Neuron (in vitro differentiated cells): Measurements from ENCODE around the gene ANKRD11.

Experiments used
- H2AFZ ChIP-seq: one replicate; pipeline ENCODE4 v1.6.1; 2013; ENCODE audit warnings: low read depth, mild to moderate bottlenecking, inconsistent platforms, low read length, moderate library complexity
- H3K27me3 ChIP-seq: one replicate; pipeline ENCODE4 v1.6.1; 2013; ENCODE audit warnings: low read length; ENCODE audit not compliant: insufficient read depth
- H3K36me3 ChIP-seq: one replicate; pipeline ENCODE4 v1.6.1; 2013; ENCODE audit warnings: low read length; ENCODE audit not compliant: insufficient read depth
- H3K4me1 ChIP-seq: one replicate; pipeline ENCODE4 v1.6.1; 2013; ENCODE audit warnings: low read length; ENCODE audit not compliant: insufficient read depth
- H3K4me3 ChIP-seq: 2 replicates; pipeline ENCODE4 v1.5.1; 2013; ENCODE audit warnings: mild to moderate bottlenecking, low read length, moderate library complexity
- H3K9me3 ChIP-seq: one replicate; pipeline ENCODE4 v1.6.1; 2013; ENCODE audit warnings: low read length

The ANKRD11 gene

DNA sequence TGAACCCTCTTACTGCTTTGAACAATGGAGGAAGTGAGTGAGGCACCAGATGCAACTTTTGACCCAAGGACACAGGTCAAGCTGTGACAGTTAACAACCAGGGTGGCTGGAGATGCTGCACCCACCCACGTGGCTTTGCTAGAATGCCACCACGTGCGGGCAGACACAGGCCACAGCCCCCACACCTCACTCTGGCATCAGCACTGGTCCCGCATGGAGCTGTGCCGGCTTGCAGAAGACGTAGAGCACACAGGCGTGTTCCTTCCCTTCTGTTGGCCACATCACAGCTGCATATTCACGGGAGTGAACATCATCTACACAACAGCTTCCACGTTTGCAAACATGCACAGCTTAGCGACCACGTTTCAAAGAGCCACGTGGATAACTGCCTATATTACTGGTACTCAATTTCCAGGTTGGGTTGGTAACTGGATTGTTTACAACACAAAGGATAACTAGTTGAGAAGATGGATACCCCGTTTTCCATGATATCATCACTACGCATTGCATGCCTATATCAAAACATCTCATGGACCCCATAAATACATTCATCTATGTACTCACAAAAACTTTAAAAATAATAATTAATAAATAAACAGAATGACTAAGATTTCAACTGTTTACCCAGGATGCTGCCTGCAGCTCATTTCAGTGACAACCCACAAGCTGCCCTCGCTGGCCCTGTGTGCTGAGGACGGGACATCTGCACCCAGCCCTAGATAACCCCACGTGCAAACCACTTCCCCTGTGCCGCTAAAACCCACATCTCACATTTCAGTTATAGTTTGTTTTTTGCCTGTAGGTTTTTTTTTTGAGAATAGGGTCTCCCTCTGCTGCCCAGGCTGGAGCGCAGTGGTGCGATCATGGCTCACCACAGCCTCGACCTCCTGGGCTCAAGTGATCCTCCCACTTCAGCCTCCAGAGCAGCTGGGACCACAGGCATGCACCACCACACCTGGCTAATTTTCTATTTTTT, 132.0 kb downstream of the ANKRD11 start:
- no peak overlapping the region for H2AFZ ChIP-seq
- H3K9me3 ChIP-seq: no peaks in the 10 kb centered on the region
- H3K4me3 ChIP-seq: no peak overlapping the region
- H3K36me3 ChIP-seq: peaks cover 5% of the 10 kb centered on the region
- peaks cover 18% of the 10 kb centered on the region for H3K4me1 ChIP-seq
- H3K27me3 ChIP-seq: no peaks in the 10 kb centered on the region

DNA sequence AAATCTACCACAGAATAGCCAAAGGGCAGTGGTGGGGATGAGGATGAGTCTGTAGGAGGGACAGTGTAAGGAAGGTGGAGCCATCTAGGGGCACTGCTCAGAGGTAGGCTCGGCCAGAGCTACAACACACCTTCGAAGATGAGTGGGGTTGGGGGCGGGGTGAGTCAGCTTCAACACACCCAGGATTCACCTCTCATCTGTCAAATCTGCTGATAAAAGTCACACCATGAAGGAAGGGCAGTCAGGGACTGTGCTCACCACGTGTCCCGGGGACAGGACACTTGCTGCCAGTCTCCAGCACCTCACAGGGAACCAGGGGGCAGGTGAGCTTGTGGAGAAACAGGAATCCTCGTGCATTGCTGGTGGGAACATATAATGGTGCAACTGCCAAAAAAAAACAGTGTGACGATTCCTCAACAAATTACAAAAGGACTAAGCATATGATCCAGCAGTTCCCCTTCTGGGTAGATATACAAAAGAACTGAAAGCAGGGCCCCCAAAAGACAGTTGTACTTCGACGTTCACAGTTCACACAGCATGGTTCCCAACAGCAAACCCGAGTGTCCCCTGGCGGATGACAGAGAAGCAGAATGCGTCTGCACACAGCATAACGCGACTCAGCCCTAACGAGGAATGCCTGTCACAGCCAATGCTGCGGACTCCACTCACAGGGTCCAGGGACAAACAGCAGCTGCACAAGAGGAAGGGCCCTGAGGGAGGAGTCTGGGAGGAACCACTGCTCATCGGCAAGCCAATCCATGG, 133.1 kb downstream of the ANKRD11 start:
- H2AFZ ChIP-seq: no peak overlapping the region
- H3K4me1 ChIP-seq: peaks cover 18% of the 10 kb centered on the region
- no peaks in the 10 kb centered on the region for H3K9me3 ChIP-seq
- H3K4me3 ChIP-seq: no peak overlapping the region
- peaks cover 5% of the 10 kb centered on the region for H3K36me3 ChIP-seq
- H3K27me3 ChIP-seq: no peaks in the 10 kb centered on the region

DNA sequence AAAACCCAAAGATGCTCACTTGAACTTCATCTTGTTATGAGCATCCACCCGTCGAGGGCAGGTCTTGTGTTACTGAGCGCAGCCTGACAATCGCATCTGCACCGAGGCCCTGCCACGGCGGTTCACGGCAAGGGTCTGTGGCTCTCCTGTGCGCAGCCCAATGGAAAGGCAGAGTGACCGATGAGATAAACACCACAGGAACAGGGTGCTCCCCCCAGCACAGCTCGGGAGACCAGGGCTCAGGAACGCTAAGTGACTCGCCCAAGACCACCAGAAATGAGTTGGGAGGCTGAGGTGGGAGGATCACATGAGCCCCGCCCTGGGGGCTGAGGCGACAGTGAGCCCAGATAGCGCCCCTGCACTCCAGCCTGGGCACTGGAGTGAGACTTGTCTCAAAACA, 134.7 kb downstream of the ANKRD11 start:
- no peak overlapping the region for H3K4me3 ChIP-seq
- H2AFZ ChIP-seq: no peak overlapping the region
- peaks cover 18% of the 10 kb centered on the region for H3K4me1 ChIP-seq
- peaks cover 11% of the 10 kb centered on the region for H3K36me3 ChIP-seq
- H3K27me3 ChIP-seq: no peaks in the 10 kb centered on the region
- H3K9me3 ChIP-seq: peaks cover 2% of the 10 kb centered on the region

DNA sequence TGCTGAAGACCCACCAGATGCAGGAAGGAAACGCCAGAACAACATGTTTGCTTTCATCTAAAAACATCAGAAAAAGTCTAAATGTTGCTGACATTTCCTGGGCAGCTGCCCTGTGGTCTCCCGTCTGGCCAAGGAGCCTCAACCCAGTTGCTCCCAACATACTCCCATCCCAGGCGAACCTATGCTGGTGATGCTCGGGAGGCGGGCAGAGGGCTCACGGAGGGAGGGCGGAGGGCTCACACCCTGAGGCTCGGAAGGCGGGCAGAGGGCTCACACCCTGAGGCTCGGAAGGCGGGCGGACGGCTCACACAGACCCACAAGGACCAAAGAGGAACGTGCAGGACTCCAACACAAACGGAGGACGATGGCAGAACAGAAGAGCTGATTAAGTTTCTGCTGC, 135.4 kb downstream of the ANKRD11 start:
- no peak overlapping the region for H2AFZ ChIP-seq
- H3K27me3 ChIP-seq: no peaks in the 10 kb centered on the region
- H3K4me3 ChIP-seq: no peak overlapping the region
- peaks cover 9% of the 10 kb centered on the region for H3K36me3 ChIP-seq
- peaks cover 4% of the 10 kb centered on the region for H3K9me3 ChIP-seq
- H3K4me1 ChIP-seq: peaks cover 18% of the 10 kb centered on the region

DNA sequence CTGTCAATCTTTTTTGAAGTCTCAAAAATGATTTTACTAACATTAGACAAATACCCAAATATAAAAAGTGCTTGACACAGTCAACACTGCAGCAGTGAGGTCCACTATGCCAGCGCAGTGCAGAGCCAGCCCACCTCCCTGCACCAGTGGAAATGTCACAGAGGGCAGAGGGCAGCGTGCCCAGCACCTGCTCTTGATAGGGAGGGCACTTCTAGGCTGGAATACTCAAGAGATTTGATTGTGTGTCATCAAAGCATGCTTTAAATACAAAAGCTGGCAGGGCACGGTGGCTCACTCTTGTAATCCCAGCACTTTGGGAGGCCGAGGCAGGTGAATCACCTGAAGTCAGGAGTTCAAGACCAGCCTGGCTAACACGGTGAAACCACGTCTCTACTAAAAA, 136.0 kb downstream of the ANKRD11 start:
- H3K4me1 ChIP-seq: peaks cover 16% of the 10 kb centered on the region
- H3K36me3 ChIP-seq: peaks cover 9% of the 10 kb centered on the region
- H3K9me3 ChIP-seq: peaks cover 4% of the 10 kb centered on the region
- no peaks in the 10 kb centered on the region for H3K27me3 ChIP-seq
- no peak overlapping the region for H3K4me3 ChIP-seq
- H2AFZ ChIP-seq: no peak overlapping the region

DNA sequence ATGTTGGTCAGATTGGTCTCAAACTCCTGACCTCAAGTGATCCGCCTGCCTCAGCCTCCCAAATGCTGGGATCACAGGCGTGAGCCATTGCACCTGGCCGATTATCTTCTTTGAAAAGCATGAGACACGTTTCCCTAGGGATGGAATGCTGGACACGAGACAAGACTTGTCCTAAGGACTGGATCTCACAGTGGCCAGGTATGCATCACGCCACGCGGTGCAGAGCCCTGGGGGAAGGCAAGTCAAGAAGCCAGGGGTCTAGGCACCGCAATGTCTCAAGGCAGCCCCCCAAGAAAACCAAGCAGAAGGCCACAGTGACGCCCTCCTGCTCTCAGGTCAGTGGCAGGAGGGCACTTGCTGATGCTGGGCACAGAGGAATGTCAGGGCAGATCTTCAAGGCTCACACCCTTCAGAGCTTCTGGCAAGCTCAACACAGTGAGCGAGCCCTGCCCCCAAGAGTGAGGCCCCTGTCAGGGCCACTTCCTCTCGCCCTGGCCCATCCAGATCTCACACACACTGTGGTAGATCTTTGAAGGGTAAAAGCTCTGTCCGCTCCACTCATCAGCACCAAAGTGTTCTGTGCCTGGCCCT, 138.2 kb downstream of the ANKRD11 start:
- Histone ChIP-seq H3K27me3 (no peaks in the 10 kb centered on the region), H3K9me3 (peaks cover 4% of the 10 kb centered on the region), H2AFZ (no peak overlapping the region), H3K36me3 (peaks cover 9% of the 10 kb centered on the region), H3K4me1 (peaks cover 3% of the 10 kb centered on the region), H3K4me3 (no peak overlapping the region)

DNA sequence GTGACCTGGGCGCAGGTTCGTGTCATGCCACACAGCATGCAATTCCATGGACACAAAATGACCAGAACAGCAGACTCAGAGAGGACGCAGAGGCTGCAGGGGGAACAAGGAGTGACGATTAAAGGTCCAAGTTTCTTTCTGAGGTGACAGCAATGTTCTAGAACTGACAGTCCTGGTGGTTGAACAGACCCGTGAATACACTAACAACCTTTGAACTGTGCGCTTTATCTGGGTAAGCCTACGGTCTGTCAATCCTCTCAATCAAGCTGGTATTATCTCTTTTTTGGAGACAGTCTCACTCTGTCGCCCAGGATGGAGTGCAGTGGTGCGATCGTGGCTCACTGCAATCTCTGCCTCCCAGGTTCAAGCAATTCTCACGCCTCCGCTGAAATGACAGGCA, 138.7 kb downstream of the ANKRD11 start:
- no peaks in the 10 kb centered on the region for H3K27me3 ChIP-seq
- H3K4me1 ChIP-seq: no peaks in the 10 kb centered on the region

DNA sequence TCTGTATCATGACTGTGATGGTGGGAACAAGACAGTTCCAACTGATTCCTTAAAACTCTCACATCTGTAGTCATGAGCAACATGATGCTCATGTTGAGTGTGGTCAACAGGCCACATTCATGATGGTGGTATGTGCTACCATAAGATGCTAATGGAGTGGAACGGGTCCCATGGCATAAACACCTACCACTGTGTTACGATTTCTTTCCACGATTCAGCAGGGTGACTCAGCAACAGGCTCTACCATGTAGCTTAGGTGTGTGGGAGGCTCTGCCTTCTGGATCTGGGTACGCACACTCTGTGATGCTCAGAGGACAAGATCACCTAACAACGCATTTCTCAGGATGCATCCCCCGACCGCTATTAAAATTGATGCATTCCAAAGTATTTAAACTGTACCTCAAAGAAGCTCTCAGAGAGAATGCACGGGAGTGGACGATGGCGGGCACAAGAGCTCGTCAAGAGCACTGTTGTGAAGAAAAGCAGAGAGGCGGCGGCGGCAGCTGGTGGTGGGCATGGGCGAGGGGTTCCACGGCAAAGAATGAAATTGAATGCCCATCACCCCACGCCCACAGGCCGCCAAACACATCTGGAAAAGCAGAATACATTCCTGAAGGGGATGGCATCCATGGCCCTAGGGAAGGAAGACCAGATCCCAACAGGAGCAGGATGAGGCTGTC, 139.5 kb downstream of the ANKRD11 start:
- Histone ChIP-seq H3K4me1 (peaks cover under 1% of the 10 kb centered on the region), H2AFZ (no peak overlapping the region), H3K4me3 (no peak overlapping the region), H3K9me3 (peaks cover 4% of the 10 kb centered on the region), H3K27me3 (no peaks in the 10 kb centered on the region), H3K36me3 (peaks cover 9% of the 10 kb centered on the region)

More for the DNA sequence above, 138.7 kb downstream of the ANKRD11 start:
- peaks cover 9% of the 10 kb centered on the region for H3K36me3 ChIP-seq
- H3K4me3 ChIP-seq: no peak overlapping the region
- H3K9me3 ChIP-seq: peaks cover 4% of the 10 kb centered on the region
- H2AFZ ChIP-seq: no peak overlapping the region

DNA sequence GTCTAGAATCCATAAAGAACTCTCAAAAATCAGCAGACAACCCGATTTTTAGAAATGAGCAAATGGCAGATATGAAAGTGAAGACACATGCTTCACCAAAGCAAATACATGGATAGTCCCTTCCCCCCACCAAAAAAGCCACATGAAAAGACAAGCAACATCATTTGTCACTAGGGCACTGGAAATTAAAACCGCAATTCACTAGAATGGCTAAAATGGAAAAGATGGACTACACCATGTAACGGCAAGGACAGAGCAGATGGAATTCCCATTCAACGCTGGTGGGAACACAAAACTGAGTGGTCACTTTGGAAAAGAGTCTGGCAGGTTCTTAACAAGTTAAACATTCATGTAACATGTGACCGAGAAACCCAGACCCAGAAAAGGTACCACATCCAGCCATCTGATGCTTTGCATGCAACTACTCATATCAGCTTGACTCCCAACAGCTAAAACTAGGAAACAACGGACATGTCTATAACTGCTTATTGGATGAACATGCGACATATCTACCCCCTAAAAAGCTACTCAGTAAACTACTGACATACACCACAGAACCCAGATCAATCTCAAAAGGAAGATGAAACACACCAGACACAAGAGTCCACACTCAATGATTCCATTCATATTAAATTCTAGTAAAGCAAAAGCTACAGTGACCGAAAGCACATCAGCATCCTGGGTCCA, 140.3 kb downstream of the ANKRD11 start:
- Histone ChIP-seq H3K4me1 (peaks cover 8% of the 10 kb centered on the region), H3K4me3 (no peak overlapping the region), H3K9me3 (peaks cover 4% of the 10 kb centered on the region), H2AFZ (no peak overlapping the region), H3K27me3 (no peaks in the 10 kb centered on the region), H3K36me3 (peaks cover 9% of the 10 kb centered on the region)

DNA sequence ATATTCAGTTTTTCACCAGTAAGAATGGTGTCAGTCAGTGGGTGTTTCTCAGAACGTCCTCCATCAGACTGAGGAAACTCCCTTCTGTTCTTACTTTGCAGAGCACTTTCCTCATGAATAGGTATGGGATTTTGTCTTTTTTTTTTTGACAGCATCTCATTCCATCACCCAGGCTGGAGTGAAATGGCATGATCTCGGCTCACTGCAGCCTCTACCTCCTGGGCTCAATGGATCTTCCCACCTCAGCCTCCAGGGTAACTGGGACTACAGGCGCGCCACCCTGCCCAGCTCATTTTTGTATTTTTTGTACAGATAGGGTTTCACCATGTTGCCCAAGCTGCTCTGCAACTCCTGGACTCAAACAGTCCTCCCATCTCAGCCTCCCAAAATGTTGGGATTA, 142.6 kb downstream of the ANKRD11 start:
- peaks cover 27% of the 10 kb centered on the region for H3K4me1 ChIP-seq
- H3K4me3 ChIP-seq: no peak overlapping the region
- no peak overlapping the region for H2AFZ ChIP-seq
- H3K27me3 ChIP-seq: no peaks in the 10 kb centered on the region
- H3K36me3 ChIP-seq: peaks cover 9% of the 10 kb centered on the region
- H3K9me3 ChIP-seq: peaks cover 4% of the 10 kb centered on the region

DNA sequence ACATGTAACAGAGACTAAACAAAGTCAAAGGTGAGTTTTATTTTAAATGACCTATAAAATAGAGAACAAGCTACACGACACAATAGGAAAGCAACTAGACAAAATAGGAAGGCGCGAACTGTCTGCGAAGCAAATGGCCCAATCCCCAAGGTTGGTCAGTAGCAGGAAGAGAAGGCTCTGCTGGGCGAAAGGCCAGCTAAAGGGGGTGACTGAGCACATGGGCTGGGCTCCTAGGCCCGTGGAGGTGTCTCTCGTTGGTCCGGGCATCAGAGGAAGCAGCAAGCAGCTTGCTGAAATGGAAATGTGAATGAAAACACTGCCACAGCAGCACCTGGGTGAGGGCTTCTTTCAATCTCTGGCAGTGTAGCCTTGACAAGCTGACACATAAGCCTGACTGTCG, 143.5 kb downstream of the ANKRD11 start:
- H3K4me1 ChIP-seq: peaks cover 27% of the 10 kb centered on the region
- H3K9me3 ChIP-seq: peaks cover 4% of the 10 kb centered on the region

DNA sequence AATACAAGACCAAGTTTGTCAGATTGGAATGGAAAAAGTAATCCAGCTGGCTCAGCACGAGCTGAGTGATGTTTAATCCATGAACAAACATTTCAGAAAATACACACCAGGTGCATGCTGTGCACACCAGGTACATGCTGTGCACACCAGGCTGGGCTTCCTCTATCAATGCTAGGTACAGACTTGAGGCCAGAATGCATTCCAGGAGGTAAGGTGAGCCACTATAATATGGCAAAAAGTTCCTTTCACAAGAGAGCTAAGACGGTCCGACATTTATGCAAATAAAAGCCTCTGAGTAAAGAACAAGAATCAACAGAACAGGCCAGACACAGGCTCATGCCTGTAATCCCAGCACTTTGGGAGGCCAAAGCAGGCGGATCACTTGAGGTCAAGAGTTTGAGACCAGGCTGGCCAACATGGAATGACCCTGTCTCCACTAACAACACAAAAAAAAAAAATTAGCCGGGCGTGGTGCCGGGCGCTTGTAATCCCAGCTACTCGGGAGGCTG, 144.7 kb downstream of the ANKRD11 start:
- peaks cover 2% of the 10 kb centered on the region for H3K36me3 ChIP-seq
- no peak overlapping the region for H2AFZ ChIP-seq
- H3K9me3 ChIP-seq: peaks cover 2% of the 10 kb centered on the region
- no peaks in the 10 kb centered on the region for H3K27me3 ChIP-seq
- H3K4me1 ChIP-seq: peaks cover 34% of the 10 kb centered on the region
- H3K4me3 ChIP-seq: no peak overlapping the region

More for the DNA sequence above, 143.5 kb downstream of the ANKRD11 start:
- Histone ChIP-seq H2AFZ (no peak overlapping the region), H3K36me3 (peaks cover 9% of the 10 kb centered on the region), H3K4me3 (no peak overlapping the region), H3K27me3 (no peaks in the 10 kb centered on the region)
